Measurements from ENCODE around the gene ARRB1. TPM values are rescaled to one million over a fixed set of nuclear protein-coding genes. Genes with fewer than 3 reads are reported as not detected.
A peak's percentile ranks its signal among the peaks of the same experiment; 100 is the strongest.
"Not testable (repeated sequence)": the region's sequence is repeated elsewhere in the genome, so short reads cannot be mapped to it uniquely, and the experiment has no call there.

Gene ARRB1
- total and polyA plus RNA-seq, 7 experiments from 2014 or later = 7.5 to 104 (median 58.0) TPM

- Histone ChIP-seq H3K27ac (ENCODE audit: low read depth, low read length) (no peak overlapping the region), H3K27me3 (ENCODE audit: control insufficient read depth in 2 of 2, insufficient read depth in 2 of 2, low read length in 2 of 2) (no peaks in the 10 kb centered on the region), H3K9me3 (ENCODE audit: control insufficient read depth in 2 of 3, low read length in 3 of 3) (no peaks in the 10 kb centered on the region), H3K4me1 (ENCODE audit: control insufficient read depth in 2 of 2, insufficient read depth in 2 of 2, low read length in 2 of 2) (no peaks in the 10 kb centered on the region), H3K4me3 (ENCODE audit: low read length) (no peak overlapping the region), H3K36me3 (ENCODE audit: control insufficient read depth in 2 of 3, insufficient read depth in 3 of 3, low read length in 3 of 3) (no peaks in the 10 kb centered on the region)
- Mint-ChIP-seq H3K9me3 (peaks cover 0 to 2% (median 0%) of the 10 kb centered on the region in 11 donors), H3K4me3 (no peak overlapping the region), H3K27me3 (no peaks in the 10 kb centered on the region), H3K27ac (peak overlapping the region in 1 of 9 donors; percentile 15), H3K4me1 (peaks cover 7 to 53% (median 26%) of the 10 kb centered on the region in 7 donors), H3K36me3 (peaks cover 0 to 11% (median 2%) of the 10 kb centered on the region in 5 donors)
- CTCF ChIA-PET = interaction anchor here (1.8 kb wide), 1 partner anchor 28 kb away, joined by 8 read pairs; no protein-coding TSS in a partner anchor
- POLR2A ChIA-PET = no interaction called here
- intact Hi-C loops (cut with micrococcal nuclease) = no loop called here
- DNase-seq (no peak), ATAC-seq (no peak)
These were observed 42.5 kb downstream of the ARRB1 start for GRCh38 chr11:75308986-75309385.

DNA sequence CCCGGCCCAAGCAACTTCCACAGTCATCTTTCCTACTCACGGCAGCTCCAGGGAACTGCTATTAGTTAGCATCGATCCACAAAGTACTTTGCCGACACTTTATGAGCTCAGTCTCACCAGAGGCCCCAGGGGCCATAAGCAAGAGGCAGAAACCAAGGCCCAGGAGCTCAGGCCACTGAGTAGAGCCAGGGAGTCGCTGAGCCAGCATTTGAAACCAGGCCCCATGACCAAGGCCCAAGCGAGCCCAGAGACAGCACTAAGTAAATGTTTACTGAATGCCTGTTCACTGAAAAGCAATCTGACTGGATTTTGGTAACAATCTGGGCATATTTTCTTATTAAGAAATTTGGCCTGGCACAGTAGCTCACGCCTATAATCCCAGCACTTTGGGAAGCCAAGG is 43.3 kb downstream of the ARRB1 start:
- ChIA-PET CTCF (interaction anchor here (0.8 to 1.8 kb wide), 2 partner anchors 16 to 27 kb away, joined by 3 to 8 read pairs; no protein-coding TSS in a partner anchor), POLR2A (no interaction called here)
- no peaks in the 10 kb centered on the region for H3K27me3 Mint-ChIP-seq
- no peak for DNase-seq
- no peak for ATAC-seq
- H3K36me3 ChIP-seq (ENCODE audit: control insufficient read depth in 2 of 3, insufficient read depth in 3 of 3, low read length in 3 of 3) = no peaks in the 10 kb centered on the region
- H3K4me3 ChIP-seq (ENCODE audit: low read length) = no peak overlapping the region
- no peaks in the 10 kb centered on the region for H3K27me3 ChIP-seq (ENCODE audit: control insufficient read depth in 2 of 2, insufficient read depth in 2 of 2, low read length in 2 of 2)
- peak overlapping the region in 2 of 9 donors; percentile 15 to 32 for H3K27ac Mint-ChIP-seq
- H3K9me3 ChIP-seq (ENCODE audit: control insufficient read depth in 2 of 3, low read length in 3 of 3) = no peaks in the 10 kb centered on the region
- no peaks in the 10 kb centered on the region for H3K4me1 ChIP-seq (ENCODE audit: control insufficient read depth in 2 of 2, insufficient read depth in 2 of 2, low read length in 2 of 2)
- no peak overlapping the region for H3K27ac ChIP-seq (ENCODE audit: low read depth, low read length)
- intact Hi-C loops (cut with micrococcal nuclease) = no loop called here
- H3K4me1 Mint-ChIP-seq = peaks cover 7 to 58% (median 30%) of the 10 kb centered on the region in 7 donors
- peaks cover 0 to 11% (median 2%) of the 10 kb centered on the region in 5 donors for H3K36me3 Mint-ChIP-seq
- no peak overlapping the region for H3K4me3 Mint-ChIP-seq
- peaks cover 0 to 2% (median 0%) of the 10 kb centered on the region in 11 donors for H3K9me3 Mint-ChIP-seq

DNA sequence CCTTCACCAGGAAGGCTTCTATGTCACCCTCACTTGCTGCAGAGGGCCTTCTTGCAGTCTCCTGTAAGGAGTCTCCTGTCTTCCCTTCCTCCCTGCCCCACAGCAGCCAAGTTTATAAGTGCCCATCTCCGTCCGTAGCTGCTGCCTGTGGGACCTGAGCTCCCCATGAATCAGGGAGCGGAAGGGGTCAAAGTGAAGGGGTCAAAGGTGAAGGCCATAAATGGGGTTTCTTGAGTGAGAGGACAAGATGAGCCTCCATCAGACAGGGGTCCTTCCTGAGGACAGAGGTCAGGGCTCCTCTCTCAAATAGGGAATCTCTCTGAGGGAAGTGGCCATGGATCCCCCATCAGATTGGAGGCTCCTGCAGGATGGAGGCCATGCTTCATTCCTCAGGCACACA is 44.4 kb downstream of the ARRB1 start:
- no peaks in the 10 kb centered on the region for H3K4me1 ChIP-seq (ENCODE audit: control insufficient read depth in 2 of 2, insufficient read depth in 2 of 2, low read length in 2 of 2)
- no peaks in the 10 kb centered on the region for H3K27me3 ChIP-seq (ENCODE audit: control insufficient read depth in 2 of 2, insufficient read depth in 2 of 2, low read length in 2 of 2)
- Mint-ChIP-seq H3K36me3 (peaks cover 0 to 4% (median 0%) of the 10 kb centered on the region in 5 donors), H3K27ac (peak overlapping the region in 5 of 9 donors; percentile 41 to 88 (median 73)), H3K4me3 (no peak overlapping the region), H3K4me1 (peaks cover 7 to 56% (median 26%) of the 10 kb centered on the region in 7 donors), H3K9me3 (peaks cover 0 to 2% (median 0%) of the 10 kb centered on the region in 11 donors), H3K27me3 (no peaks in the 10 kb centered on the region)
- H3K27ac ChIP-seq (ENCODE audit: low read depth, low read length) = no peak overlapping the region
- H3K36me3 ChIP-seq (ENCODE audit: control insufficient read depth in 2 of 3, insufficient read depth in 3 of 3, low read length in 3 of 3) = no peaks in the 10 kb centered on the region
- no peaks in the 10 kb centered on the region for H3K9me3 ChIP-seq (ENCODE audit: control insufficient read depth in 2 of 3, low read length in 3 of 3)
- intact Hi-C loops (cut with micrococcal nuclease) = no loop called here
- CTCF ChIA-PET = interaction anchor here (0.6 to 0.8 kb wide), 3 partner anchors 17 to 292 kb away, joined by 3 read pairs; no protein-coding TSS in a partner anchor
- POLR2A ChIA-PET = no interaction called here
- no peak overlapping the region for H3K4me3 ChIP-seq (ENCODE audit: low read length)
- ATAC-seq (no peak), DNase-seq (no peak)

GRCh38 chr11:75306529-75306928 is 44.9 kb downstream of the ARRB1 start:
- no peaks in the 10 kb centered on the region for H3K27me3 ChIP-seq (ENCODE audit: control insufficient read depth in 2 of 2, insufficient read depth in 2 of 2, low read length in 2 of 2)
- DNase-seq (no peak), ATAC-seq (no peak)
- peaks cover 7 to 55% (median 26%) of the 10 kb centered on the region in 7 donors for H3K4me1 Mint-ChIP-seq
- H3K27me3 Mint-ChIP-seq = no peaks in the 10 kb centered on the region
- ChIA-PET CTCF (no interaction called here), POLR2A (no interaction called here)
- no peak overlapping the region for H3K4me3 Mint-ChIP-seq
- intact Hi-C loops (cut with micrococcal nuclease) = no loop called here
- no peaks in the 10 kb centered on the region for H3K4me1 ChIP-seq (ENCODE audit: control insufficient read depth in 2 of 2, insufficient read depth in 2 of 2, low read length in 2 of 2)
- H3K27ac Mint-ChIP-seq = peak overlapping the region in 5 of 9 donors; percentile 9 to 76 (median 73)
- no peak overlapping the region for H3K27ac ChIP-seq (ENCODE audit: low read depth, low read length)
- H3K4me3 ChIP-seq (ENCODE audit: low read length) = no peak overlapping the region
- no peaks in the 10 kb centered on the region for H3K9me3 ChIP-seq (ENCODE audit: control insufficient read depth in 2 of 3, low read length in 3 of 3)
- peaks cover 0 to 4% (median 0%) of the 10 kb centered on the region in 5 donors for H3K36me3 Mint-ChIP-seq
- H3K36me3 ChIP-seq (ENCODE audit: control insufficient read depth in 2 of 3, insufficient read depth in 3 of 3, low read length in 3 of 3) = no peaks in the 10 kb centered on the region
- H3K9me3 Mint-ChIP-seq = peaks cover 0 to 2% (median 0%) of the 10 kb centered on the region in 11 donors

DNA sequence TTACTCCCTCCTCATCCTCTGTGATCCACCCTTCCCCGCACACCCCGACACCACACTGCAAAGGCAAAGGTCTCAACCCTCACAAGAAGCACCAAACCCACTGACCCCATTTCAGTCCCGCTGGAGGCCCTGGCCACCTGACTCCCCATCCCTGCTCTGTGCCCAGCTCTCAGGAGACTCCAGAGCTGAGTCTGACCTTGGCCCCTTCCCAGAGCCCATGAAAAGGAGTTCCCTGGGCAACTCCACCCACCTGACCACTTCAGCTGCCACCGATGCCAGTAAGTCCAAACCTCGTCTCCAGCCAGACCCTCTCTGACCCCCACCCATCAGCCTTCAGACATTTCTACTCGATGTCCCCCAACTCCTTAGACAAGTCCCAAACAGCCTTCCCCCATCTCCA is 45.5 kb downstream of the ARRB1 start:
- Histone ChIP-seq H3K27ac (ENCODE audit: low read depth, low read length) (no peak overlapping the region), H3K36me3 (ENCODE audit: control insufficient read depth in 2 of 3, insufficient read depth in 3 of 3, low read length in 3 of 3) (no peaks in the 10 kb centered on the region), H3K4me1 (ENCODE audit: control insufficient read depth in 2 of 2, insufficient read depth in 2 of 2, low read length in 2 of 2) (no peaks in the 10 kb centered on the region), H3K9me3 (ENCODE audit: control insufficient read depth in 2 of 3, low read length in 3 of 3) (no peaks in the 10 kb centered on the region), H3K27me3 (ENCODE audit: control insufficient read depth in 2 of 2, insufficient read depth in 2 of 2, low read length in 2 of 2) (no peaks in the 10 kb centered on the region), H3K4me3 (ENCODE audit: low read length) (no peak overlapping the region)
- Mint-ChIP-seq H3K27me3 (no peaks in the 10 kb centered on the region), H3K4me1 (peaks cover 7 to 55% (median 26%) of the 10 kb centered on the region in 7 donors), H3K27ac (peak overlapping the region in 8 of 9 donors; percentile 25 to 76 (median 48)), H3K4me3 (no peak overlapping the region), H3K9me3 (peaks cover 0 to 2% (median 0%) of the 10 kb centered on the region in 11 donors), H3K36me3 (peaks cover 0 to 4% (median 0%) of the 10 kb centered on the region in 5 donors)
- ChIA-PET CTCF (no interaction called here), POLR2A (interaction anchor here (1.1 kb wide), 1 partner anchor 45 kb away, joined by 3 read pairs; no protein-coding TSS in a partner anchor)
- ATAC-seq (no peak), DNase-seq (no peak)
- intact Hi-C loops (cut with micrococcal nuclease) = no loop called here

- Histone ChIP-seq H3K9me3 (ENCODE audit: control insufficient read depth in 2 of 3, low read length in 3 of 3) (no peaks in the 10 kb centered on the region), H3K4me1 (ENCODE audit: control insufficient read depth in 2 of 2, insufficient read depth in 2 of 2, low read length in 2 of 2) (no peaks in the 10 kb centered on the region), H3K4me3 (ENCODE audit: low read length) (no peak overlapping the region), H3K36me3 (ENCODE audit: control insufficient read depth in 2 of 3, insufficient read depth in 3 of 3, low read length in 3 of 3) (no peaks in the 10 kb centered on the region), H3K27me3 (ENCODE audit: control insufficient read depth in 2 of 2, insufficient read depth in 2 of 2, low read length in 2 of 2) (no peaks in the 10 kb centered on the region), H3K27ac (ENCODE audit: low read depth, low read length) (no peak overlapping the region)
- ChIA-PET POLR2A (interaction anchor here (1.1 kb wide), 1 partner anchor 46 kb away, joined by 3 read pairs; no protein-coding TSS in a partner anchor), CTCF (no interaction called here)
- peaks cover 0 to 4% (median 0%) of the 10 kb centered on the region in 5 donors for H3K36me3 Mint-ChIP-seq
- no peak overlapping the region for H3K4me3 Mint-ChIP-seq
- no peak for ATAC-seq
- DNase-seq = no peak
- H3K27me3 Mint-ChIP-seq = no peaks in the 10 kb centered on the region
- H3K4me1 Mint-ChIP-seq = peaks cover 7 to 55% (median 26%) of the 10 kb centered on the region in 7 donors
- H3K9me3 Mint-ChIP-seq = peaks cover 0 to 2% (median 0%) of the 10 kb centered on the region in 11 donors
- H3K27ac Mint-ChIP-seq = peak overlapping the region in 6 of 9 donors; percentile 39 to 76 (median 52)
- intact Hi-C loops (cut with micrococcal nuclease) = no loop called here
These were observed 46.0 kb downstream of the ARRB1 start for GRCh38 chr11:75305452-75305851.

DNA sequence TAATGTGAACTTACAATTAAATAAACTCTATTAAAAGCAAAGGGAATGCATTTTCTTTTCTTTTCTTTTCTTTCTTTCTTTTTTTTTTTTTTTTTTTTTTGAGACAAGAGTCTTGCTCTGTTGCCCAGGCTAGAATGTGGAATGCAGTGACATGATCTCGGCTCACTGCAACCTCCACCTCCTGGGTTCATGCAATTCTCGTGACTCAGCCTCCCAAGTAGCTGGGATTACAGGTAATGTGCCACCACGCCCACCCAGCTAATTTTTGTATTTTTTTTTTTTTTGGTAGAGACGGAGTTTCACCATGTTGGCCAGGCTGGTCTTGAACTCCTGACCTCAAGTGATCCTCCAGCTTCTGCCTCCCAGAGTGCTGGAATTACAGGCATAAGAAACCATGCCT is 46.5 kb downstream of the ARRB1 start:
- H3K27ac ChIP-seq (ENCODE audit: low read depth, low read length); H3K27me3 Mint-ChIP-seq; CTCF ChIA-PET; H3K27me3 ChIP-seq (ENCODE audit: control insufficient read depth in 2 of 2, insufficient read depth in 2 of 2, low read length in 2 of 2); H3K4me3 Mint-ChIP-seq; ATAC-seq; intact Hi-C loops (cut with micrococcal nuclease); H3K4me1 ChIP-seq (ENCODE audit: control insufficient read depth in 2 of 2, insufficient read depth in 2 of 2, low read length in 2 of 2); H3K36me3 Mint-ChIP-seq; H3K36me3 ChIP-seq (ENCODE audit: control insufficient read depth in 2 of 3, insufficient read depth in 3 of 3, low read length in 3 of 3); H3K4me3 ChIP-seq (ENCODE audit: low read length); DNase-seq; H3K9me3 ChIP-seq (ENCODE audit: control insufficient read depth in 2 of 3, low read length in 3 of 3); H3K9me3 Mint-ChIP-seq: not testable (repeated sequence)
- POLR2A ChIA-PET = interaction anchor here (1.1 kb wide), 1 partner anchor 46 kb away, joined by 3 read pairs; no protein-coding TSS in a partner anchor
- peak overlapping the region in 2 of 9 donors; percentile 46 to 50 for H3K27ac Mint-ChIP-seq
- H3K4me1 Mint-ChIP-seq = peaks cover 7 to 52% (median 26%) of the 10 kb centered on the region in 7 donors

Measured in naive thymus-derived CD4-positive, alpha-beta T cell (primary cell).